HepG2 (cell line): ENCODE results near the gene PCAT6. TPM values are rescaled to one million over a fixed set of nuclear protein-coding genes. Genes with fewer than 3 reads are reported as not detected.
A peak's percentile ranks its signal among the peaks of the same experiment; 100 is the strongest.

ENCODE experiments used
- ERF ChIP-seq: IDR thresholded peaks from 2 replicates; pipeline ENCODE4 v1.6.1; 2018; ENCODE audit warnings: missing biosample characterization, missing genetic modification reagents
- HCFC1 ChIP-seq: fragments of 150-350 bp; IDR thresholded peaks from 2 replicates; pipeline ENCODE4 v1.6.1; 2014; ENCODE audit warnings: low read depth, low read length
- HMGA1 ChIP-seq: sonication (generic); formaldehyde crosslinking; conservative IDR thresholded peaks from 2 replicates; pipeline ENCODE4 v1.4.0; 2020; ENCODE audit warnings: missing genetic modification reagents
- HOXA3 ChIP-seq: sonication (generic); formaldehyde crosslinking; IDR thresholded peaks from 2 replicates; pipeline ENCODE4 v1.5.0; 2020; ENCODE audit warnings: missing genetic modification reagents
- MLLT10 ChIP-seq: sonication (generic); formaldehyde crosslinking; IDR thresholded peaks from 2 replicates; pipeline ENCODE4 v1.4.0; 2020; ENCODE audit warnings: missing genetic modification reagents
- PLRG1 ChIP-seq: fragments of 450-650 bp; conservative IDR thresholded peaks from 2 replicates; pipeline ENCODE4 v1.6.1; 2016
- SNAI1 ChIP-seq: sonication (generic); formaldehyde crosslinking; IDR thresholded peaks from 2 replicates; pipeline ENCODE4 v1.5.0; 2020; ENCODE audit warnings: mild to moderate bottlenecking, missing genetic modification reagents, borderline replicate concordance
- TEAD2 ChIP-seq: sonication (generic); formaldehyde crosslinking; IDR thresholded peaks from 2 replicates; pipeline ENCODE4 v1.9.0; 2021; ENCODE audit warnings: missing genetic modification reagents
- TGIF2 ChIP-seq: IDR thresholded peaks from 2 replicates; pipeline ENCODE4 v1.6.1; 2016; ENCODE audit warnings: control low read depth, missing compliant biosample characterization
- YEATS4 ChIP-seq: sonication (generic); formaldehyde crosslinking; IDR thresholded peaks from 2 replicates; pipeline ENCODE4 v1.4.0; 2020; ENCODE audit warnings: missing genetic modification reagents, borderline replicate concordance
- ZNF10 ChIP-seq: sonication (generic); formaldehyde crosslinking; IDR thresholded peaks from 2 replicates; pipeline ENCODE4 v1.4.0; 2020; ENCODE audit warnings: mild to moderate bottlenecking, low read depth, missing genetic modification reagents, borderline replicate concordance
- ZNF101 ChIP-seq: sonication (generic); formaldehyde crosslinking; IDR thresholded peaks from 2 replicates; pipeline ENCODE4 v1.4.0; 2020; ENCODE audit warnings: mild to moderate bottlenecking, low read depth, missing genetic modification reagents, borderline replicate concordance
- ZNF121 ChIP-seq: sonication (generic); formaldehyde crosslinking; IDR thresholded peaks from 2 replicates; pipeline ENCODE4 v1.5.0; 2020; ENCODE audit warnings: mild to moderate bottlenecking, missing genetic modification reagents
- ZNF224 ChIP-seq: sonication (generic); formaldehyde crosslinking; IDR thresholded peaks from 2 replicates; pipeline ENCODE4 v1.5.0; 2020; ENCODE audit warnings: mild to moderate bottlenecking, missing genetic modification reagents
- ZNF768 ChIP-seq: sonication (generic); formaldehyde crosslinking; IDR thresholded peaks from 2 replicates; pipeline ENCODE4 v1.4.0; 2020; ENCODE audit warnings: missing genetic modification reagents
- ZNF850 ChIP-seq: sonication (generic); formaldehyde crosslinking; conservative IDR thresholded peaks from 2 replicates; pipeline ENCODE4 v1.9.0; 2021; ENCODE audit warnings: mild to moderate bottlenecking, missing genetic modification reagents
- polyA plus RNA-seq, 8 experiments: library from polyadenylated mRNA; depleted of rRNA in 3 of 8; stranded (reverse) in 7 of 8; unstranded in 1 of 8; fragments of >200 nt; fragmentation: Illumina TruSeq in 4 of 8; extraction: Trizol in 4 of 8; gene quantifications; 2 replicates each; pipeline versions ENCODE4 v1.2.1 to v1.2.3, GENCODE V29; 2011 to 2016; ENCODE audit warnings: low read depth in 4 of 8, missing spikeins in 1 of 8, mixed read lengths in 1 of 8; ENCODE audit not compliant: insufficient read depth in 1 of 8
- total RNA-seq, 5 experiments: library from RNA; depleted of rRNA; stranded (reverse); fragments of >200 nt; fragmentation: Illumina TruSeq; extraction: Trizol; gene quantifications; 2 replicates each; pipeline ENCODE4 v1.2.3, GENCODE V29; 2016; ENCODE audit warnings: low read depth in 1 of 5
- TF ChIP-seq, protein P1 (sequence below): sonication (generic); formaldehyde crosslinking; IDR thresholded peaks from 2 replicates; pipeline ENCODE4 v1.8.1; 2022; ENCODE audit warnings: low read depth, mild to moderate bottlenecking, missing genetic modification reagents
- TF ChIP-seq, protein P2 (sequence below): sonication (generic); IDR thresholded peaks from 2 replicates; pipeline ENCODE4 v1.6.1; 2016; ENCODE audit warnings: low read depth, borderline replicate concordance
- TF ChIP-seq, protein P3 (sequence below): sonication (generic); formaldehyde crosslinking; IDR thresholded peaks from 2 replicates; pipeline ENCODE4 v1.4.0; 2020; ENCODE audit warnings: missing genetic modification reagents, mild to moderate bottlenecking, borderline replicate concordance
- TF ChIP-seq, protein P4 (sequence below): sonication (generic); formaldehyde crosslinking; IDR thresholded peaks from 2 replicates; pipeline ENCODE4 v1.5.0; 2020; ENCODE audit warnings: missing genetic modification reagents
- TF ChIP-seq, protein P5 (sequence below): IDR thresholded peaks from 2 replicates; pipeline ENCODE4 v1.6.1; 2016; ENCODE audit warnings: low read depth

Gene PCAT6
- total and polyA plus RNA-seq, 2 of the 13 experiments (the other 11 are each of a cell fraction or from before 2014, with no cell fraction given), result 0.60 to 4.4 TPM

DNA sequence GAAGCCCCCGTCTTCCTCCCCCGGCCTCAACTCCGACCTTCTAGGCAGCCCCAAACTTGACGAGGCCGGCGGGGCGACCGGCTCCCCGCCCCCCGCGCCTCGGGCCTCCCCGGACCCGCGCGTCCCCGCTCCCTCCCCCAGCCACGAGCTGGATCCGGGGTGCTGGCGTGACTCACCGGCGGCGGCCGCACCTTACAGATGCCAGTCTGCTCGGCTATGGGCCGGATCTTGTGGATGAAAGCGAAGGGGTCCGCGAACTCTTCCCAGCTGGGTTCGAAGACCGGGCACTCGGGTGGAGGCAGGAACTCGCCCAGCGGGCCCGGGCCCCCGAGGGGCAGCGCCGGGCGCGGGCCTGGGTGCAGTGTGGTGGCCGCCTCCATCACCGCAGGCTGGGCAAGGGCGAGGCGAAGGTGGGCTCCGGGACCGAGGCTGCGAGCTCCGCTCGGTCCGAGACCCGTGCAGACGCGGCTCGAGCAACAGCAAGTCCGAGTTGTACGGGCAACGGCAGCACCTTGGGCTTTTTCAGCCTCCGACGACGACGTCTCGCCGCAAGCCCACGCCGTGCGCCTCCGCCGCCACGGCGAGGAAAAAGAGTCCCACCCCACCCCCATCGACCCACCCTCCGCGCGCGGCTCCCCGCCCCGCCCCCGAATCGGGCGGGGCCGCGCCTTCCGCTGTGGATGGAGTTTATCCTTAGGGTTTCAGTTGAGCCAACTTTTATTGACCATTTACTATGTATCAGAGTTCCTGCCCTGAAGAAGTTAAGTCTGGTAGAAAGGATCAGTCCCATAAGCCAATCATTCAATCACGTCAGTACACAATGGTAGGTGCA is 2.6 kb upstream of the PCAT6 start, which contains the start of gene KDM5B (continued):
- TF ChIP-seq, protein P1, sequence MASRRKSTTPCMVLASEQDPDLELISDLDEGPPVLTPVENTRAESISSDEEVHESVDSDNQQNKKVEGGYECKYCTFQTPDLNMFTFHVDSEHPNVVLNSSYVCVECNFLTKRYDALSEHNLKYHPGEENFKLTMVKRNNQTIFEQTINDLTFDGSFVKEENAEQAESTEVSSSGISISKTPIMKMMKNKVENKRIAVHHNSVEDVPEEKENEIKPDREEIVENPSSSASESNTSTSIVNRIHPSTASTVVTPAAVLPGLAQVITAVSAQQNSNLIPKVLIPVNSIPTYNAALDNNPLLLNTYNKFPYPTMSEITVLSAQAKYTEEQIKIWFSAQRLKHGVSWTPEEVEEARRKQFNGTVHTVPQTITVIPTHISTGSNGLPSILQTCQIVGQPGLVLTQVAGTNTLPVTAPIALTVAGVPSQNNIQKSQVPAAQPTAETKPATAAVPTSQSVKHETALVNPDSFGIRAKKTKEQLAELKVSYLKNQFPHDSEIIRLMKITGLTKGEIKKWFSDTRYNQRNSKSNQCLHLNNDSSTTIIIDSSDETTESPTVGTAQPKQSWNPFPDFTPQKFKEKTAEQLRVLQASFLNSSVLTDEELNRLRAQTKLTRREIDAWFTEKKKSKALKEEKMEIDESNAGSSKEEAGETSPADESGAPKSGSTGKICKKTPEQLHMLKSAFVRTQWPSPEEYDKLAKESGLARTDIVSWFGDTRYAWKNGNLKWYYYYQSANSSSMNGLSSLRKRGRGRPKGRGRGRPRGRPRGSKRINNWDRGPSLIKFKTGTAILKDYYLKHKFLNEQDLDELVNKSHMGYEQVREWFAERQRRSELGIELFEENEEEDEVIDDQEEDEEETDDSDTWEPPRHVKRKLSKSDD (CRISPR knock-in tag), result no peak
- TF ChIP-seq, protein P2, sequence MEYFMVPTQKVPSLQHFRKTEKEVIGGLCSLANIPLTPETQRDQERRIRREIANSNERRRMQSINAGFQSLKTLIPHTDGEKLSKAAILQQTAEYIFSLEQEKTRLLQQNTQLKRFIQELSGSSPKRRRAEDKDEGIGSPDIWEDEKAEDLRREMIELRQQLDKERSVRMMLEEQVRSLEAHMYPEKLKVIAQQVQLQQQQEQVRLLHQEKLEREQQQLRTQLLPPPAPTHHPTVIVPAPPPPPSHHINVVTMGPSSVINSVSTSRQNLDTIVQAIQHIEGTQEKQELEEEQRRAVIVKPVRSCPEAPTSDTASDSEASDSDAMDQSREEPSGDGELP, result peak; percentile 93
- TF ChIP-seq YEATS4 (CRISPR knock-in tag), result peak; percentile 75
- TF ChIP-seq PLRG1, result no peak
- peak; percentile 97 for TF ChIP-seq TGIF2 (CRISPR knock-in tag)
- TF ChIP-seq HCFC1, result no peak
- TF ChIP-seq, protein P3, sequence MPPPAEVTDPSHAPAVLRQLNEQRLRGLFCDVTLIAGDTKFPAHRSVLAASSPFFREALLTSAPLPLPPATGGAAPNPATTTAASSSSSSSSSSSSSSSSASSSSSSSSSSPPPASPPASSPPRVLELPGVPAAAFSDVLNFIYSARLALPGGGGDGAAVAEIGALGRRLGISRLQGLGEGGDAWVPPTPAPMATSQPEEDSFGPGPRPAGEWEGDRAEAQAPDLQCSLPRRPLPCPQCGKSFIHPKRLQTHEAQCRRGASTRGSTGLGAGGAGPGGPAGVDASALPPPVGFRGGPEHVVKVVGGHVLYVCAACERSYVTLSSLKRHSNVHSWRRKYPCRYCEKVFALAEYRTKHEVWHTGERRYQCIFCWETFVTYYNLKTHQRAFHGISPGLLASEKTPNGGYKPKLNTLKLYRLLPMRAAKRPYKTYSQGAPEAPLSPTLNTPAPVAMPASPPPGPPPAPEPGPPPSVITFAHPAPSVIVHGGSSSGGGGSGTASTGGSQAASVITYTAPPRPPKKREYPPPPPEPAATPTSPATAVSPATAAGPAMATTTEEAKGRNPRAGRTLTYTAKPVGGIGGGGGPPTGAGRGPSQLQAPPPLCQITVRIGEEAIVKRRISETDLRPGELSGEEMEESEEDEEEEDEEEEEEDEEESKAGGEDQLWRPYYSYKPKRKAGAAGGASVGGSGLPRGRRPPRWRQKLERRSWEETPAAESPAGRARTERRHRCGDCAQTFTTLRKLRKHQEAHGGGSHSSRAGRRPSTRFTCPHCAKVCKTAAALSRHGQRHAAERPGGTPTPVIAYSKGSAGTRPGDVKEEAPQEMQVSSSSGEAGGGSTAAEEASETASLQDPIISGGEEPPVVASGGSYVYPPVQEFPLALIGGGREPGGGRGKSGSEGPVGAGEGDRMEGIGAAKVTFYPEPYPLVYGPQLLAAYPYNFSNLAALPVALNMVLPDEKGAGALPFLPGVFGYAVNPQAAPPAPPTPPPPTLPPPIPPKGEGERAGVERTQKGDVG (CRISPR knock-in tag), result no peak
- peak; percentile 62; the same call in 1 of the 2 replicates for TF ChIP-seq ZNF768 (CRISPR knock-in tag)
- no peak for TF ChIP-seq TEAD2 (CRISPR knock-in tag)
- TF ChIP-seq ERF, result peak; percentile 45; the same call in 1 of the 2 replicates
- no peak for TF ChIP-seq ZNF224 (CRISPR knock-in tag)
- no peak for TF ChIP-seq ZNF10 (CRISPR knock-in tag)
- TF ChIP-seq ZNF101 (CRISPR knock-in tag), result no peak
- no peak for TF ChIP-seq ZNF850 (CRISPR knock-in tag)
- TF ChIP-seq MLLT10, result no peak
- TF ChIP-seq, protein P4, sequence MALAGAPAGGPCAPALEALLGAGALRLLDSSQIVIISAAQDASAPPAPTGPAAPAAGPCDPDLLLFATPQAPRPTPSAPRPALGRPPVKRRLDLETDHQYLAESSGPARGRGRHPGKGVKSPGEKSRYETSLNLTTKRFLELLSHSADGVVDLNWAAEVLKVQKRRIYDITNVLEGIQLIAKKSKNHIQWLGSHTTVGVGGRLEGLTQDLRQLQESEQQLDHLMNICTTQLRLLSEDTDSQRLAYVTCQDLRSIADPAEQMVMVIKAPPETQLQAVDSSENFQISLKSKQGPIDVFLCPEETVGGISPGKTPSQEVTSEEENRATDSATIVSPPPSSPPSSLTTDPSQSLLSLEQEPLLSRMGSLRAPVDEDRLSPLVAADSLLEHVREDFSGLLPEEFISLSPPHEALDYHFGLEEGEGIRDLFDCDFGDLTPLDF (CRISPR knock-in tag), result no peak
- TF ChIP-seq SNAI1, result no peak
- TF ChIP-seq HOXA3 (CRISPR knock-in tag), result peak; percentile 82
- 0 out of 2 replicates have a peak, but pooled peaks have one; percentile 36 for TF ChIP-seq ZNF121 (CRISPR knock-in tag)
- TF ChIP-seq, protein P5, sequence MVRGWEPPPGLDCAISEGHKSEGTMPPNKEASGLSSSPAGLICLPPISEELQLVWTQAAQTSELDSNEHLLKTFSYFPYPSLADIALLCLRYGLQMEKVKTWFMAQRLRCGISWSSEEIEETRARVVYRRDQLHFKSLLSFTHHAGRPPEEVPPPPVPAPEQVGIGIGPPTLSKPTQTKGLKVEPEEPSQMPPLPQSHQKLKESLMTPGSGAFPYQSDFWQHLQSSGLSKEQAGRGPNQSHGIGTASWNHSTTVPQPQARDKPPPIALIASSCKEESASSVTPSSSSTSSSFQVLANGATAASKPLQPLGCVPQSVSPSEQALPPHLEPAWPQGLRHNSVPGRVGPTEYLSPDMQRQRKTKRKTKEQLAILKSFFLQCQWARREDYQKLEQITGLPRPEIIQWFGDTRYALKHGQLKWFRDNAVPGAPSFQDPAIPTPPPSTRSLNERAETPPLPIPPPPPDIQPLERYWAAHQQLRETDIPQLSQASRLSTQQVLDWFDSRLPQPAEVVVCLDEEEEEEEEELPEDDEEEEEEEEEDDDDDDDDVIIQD (CRISPR knock-in tag), result no peak
- no peak for TF ChIP-seq HMGA1 (CRISPR knock-in tag)
